Measurements from ENCODE around the gene SIAE. TPM values are rescaled to one million over a fixed set of nuclear protein-coding genes. Genes with fewer than 3 reads are reported as not detected.
"Not testable (repeated sequence)": the region's sequence is repeated elsewhere in the genome, so short reads cannot be mapped to it uniquely, and the experiment has no call there.

SIAE gene
- total RNA-seq, 1 experiment from 2014 or later, result 14.1 TPM

- in situ Hi-C loops (cut with HindIII; ENCODE audit: low pct_unique_long_range_greater_than_20kb, low sequenced_read_pairs), result no loop called here
- DNase-seq (ENCODE audit: low read depth), result no peak
Observed at GRCh38 chr11:124638500-124638899, 35.0 kb downstream of the SIAE start.

GRCh38 chr11:124635932-124636331 lies 37.6 kb downstream of the SIAE start:
- in situ Hi-C loops (cut with HindIII; ENCODE audit: low pct_unique_long_range_greater_than_20kb, low sequenced_read_pairs), result no loop called here
- DNase-seq (ENCODE audit: low read depth), result no peak

- DNase-seq (ENCODE audit: low read depth), result no peak
- in situ Hi-C loops (cut with HindIII; ENCODE audit: low pct_unique_long_range_greater_than_20kb, low sequenced_read_pairs), result no loop called here
Observed at GRCh38 chr11:124633355-124633754, 40.2 kb downstream of the SIAE start.

GRCh38 chr11:124629961-124630360 lies 43.6 kb downstream of the SIAE start:
- in situ Hi-C loops (cut with HindIII; ENCODE audit: low pct_unique_long_range_greater_than_20kb, low sequenced_read_pairs), result no loop called here
- DNase-seq (ENCODE audit: low read depth), result no peak

- DNase-seq (ENCODE audit: low read depth), result no peak
- in situ Hi-C loops (cut with HindIII; ENCODE audit: low pct_unique_long_range_greater_than_20kb, low sequenced_read_pairs), result no loop called here
Observed at GRCh38 chr11:124627546-124627945, 46.0 kb downstream of the SIAE start.

GRCh38 chr11:124625504-124626168 lies 47.9 kb downstream of the SIAE start:
- in situ Hi-C loops (cut with HindIII; ENCODE audit: low pct_unique_long_range_greater_than_20kb, low sequenced_read_pairs), result no loop called here
- DNase-seq (ENCODE audit: low read depth), result no peak

- DNase-seq (ENCODE audit: low read depth), result no peak
- in situ Hi-C loops (cut with HindIII; ENCODE audit: low pct_unique_long_range_greater_than_20kb, low sequenced_read_pairs), result no loop called here
Observed at GRCh38 chr11:124623861-124624525, 49.5 kb downstream of the SIAE start.

- in situ Hi-C loops (cut with HindIII; ENCODE audit: low pct_unique_long_range_greater_than_20kb, low sequenced_read_pairs), result no loop called here
Observed at GRCh38 chr11:124622531-124623451, 50.7 kb downstream of the SIAE start, which contains the start of gene TBRG1. TSS of gene TBRG1 (plus strand) at chr11:124622864. CDS start at chr11:124623084, 220 bp downstream.

GRCh38 chr11:124618863-124619262 lies 54.7 kb downstream of the SIAE start:
- DNase-seq (ENCODE audit: low read depth), result no peak
- in situ Hi-C loops (cut with HindIII; ENCODE audit: low pct_unique_long_range_greater_than_20kb, low sequenced_read_pairs), result no loop called here

More at GRCh38 chr11:124622531-124623451, 50.7 kb downstream of the SIAE start, which contains the start of gene TBRG1:
- DNase-seq (ENCODE audit: low read depth), result peak; percentile 83

- in situ Hi-C loops (cut with HindIII; ENCODE audit: low pct_unique_long_range_greater_than_20kb, low sequenced_read_pairs), result no loop called here
- DNase-seq (ENCODE audit: low read depth), result no peak
Observed at GRCh38 chr11:124612567-124613246, 60.8 kb downstream of the SIAE start.

- in situ Hi-C loops (cut with HindIII; ENCODE audit: low pct_unique_long_range_greater_than_20kb, low sequenced_read_pairs), result no loop called here
- DNase-seq (ENCODE audit: low read depth), result no peak
Observed at GRCh38 chr11:124612045-124612444, 61.5 kb downstream of the SIAE start.

GRCh38 chr11:124611064-124611463 lies 62.5 kb downstream of the SIAE start, which contains the start of gene PANX3:
TSS of gene PANX3 (plus strand) at chr11:124611428. CDS start at chr11:124611557, 129 bp downstream.
- in situ Hi-C loops (cut with HindIII; ENCODE audit: low pct_unique_long_range_greater_than_20kb, low sequenced_read_pairs), result no loop called here
- no peak for DNase-seq (ENCODE audit: low read depth)

- DNase-seq (ENCODE audit: low read depth), result no peak
- in situ Hi-C loops (cut with HindIII; ENCODE audit: low pct_unique_long_range_greater_than_20kb, low sequenced_read_pairs), result no loop called here
Observed at GRCh38 chr11:124610295-124610694, 63.2 kb downstream of the SIAE start.

- in situ Hi-C loops (cut with HindIII; ENCODE audit: low pct_unique_long_range_greater_than_20kb, low sequenced_read_pairs), result no loop called here
- DNase-seq (ENCODE audit: low read depth), result no peak
Observed at GRCh38 chr11:124608147-124608546, 65.4 kb downstream of the SIAE start.

- DNase-seq (ENCODE audit: low read depth), result no peak
- in situ Hi-C loops (cut with HindIII; ENCODE audit: low pct_unique_long_range_greater_than_20kb, low sequenced_read_pairs), result no loop called here
Observed at GRCh38 chr11:124605719-124606118, 67.8 kb downstream of the SIAE start.

GRCh38 chr11:124602723-124603122 lies 70.8 kb downstream of the SIAE start:
- DNase-seq (ENCODE audit: low read depth); in situ Hi-C loops (cut with HindIII; ENCODE audit: low pct_unique_long_range_greater_than_20kb, low sequenced_read_pairs): not testable (repeated sequence)

GRCh38 chr11:124602193-124602592 lies 71.3 kb downstream of the SIAE start:
- DNase-seq (ENCODE audit: low read depth), result no peak
- in situ Hi-C loops (cut with HindIII; ENCODE audit: low pct_unique_long_range_greater_than_20kb, low sequenced_read_pairs), result no loop called here

GRCh38 chr11:124600621-124601320 lies 72.8 kb downstream of the SIAE start:
- in situ Hi-C loops (cut with HindIII; ENCODE audit: low pct_unique_long_range_greater_than_20kb, low sequenced_read_pairs), result no loop called here

More at GRCh38 chr11:124600621-124601320, 72.8 kb downstream of the SIAE start:
- DNase-seq (ENCODE audit: low read depth), result no peak
